Loucy (cell line): ENCODE data around the gene RITA1.

Source experiments
- CTCF ChIP-seq: fragments of 200-600 bp; sonication (generic); conservative IDR thresholded peaks from 2 replicates; pipeline ENCODE4 v1.5.1; 2014; ENCODE audit warnings: mild to moderate bottlenecking, antibody characterized with exemption, low read length
- EZH2phosphoT487 ChIP-seq: fragments of 200-600 bp; IDR thresholded peaks from 2 replicates; pipeline ENCODE4 v1.6.1; 2018; ENCODE audit warnings: antibody characterized with exemption, mild to moderate bottlenecking, moderate library complexity, borderline replicate concordance

GRCh38 chr12:113221997-113222729, 36.6 kb downstream of the RITA1 start:
- TF ChIP-seq CTCF (no peak), EZH2phosphoT487 (no peak)
